GM21360 (cell line): ENCODE data around the gene RECK.
"Not testable (repeated sequence)": the region's sequence is repeated elsewhere in the genome, so short reads cannot be mapped to it uniquely, and the experiment has no call there.

Experiments used
- ATAC-seq: cut with Tn5 transposase; IDR thresholded peaks from one replicate; pipeline ENCODE4 v1.9.1; 2021; ENCODE audit warnings: mild to moderate bottlenecking, moderate library complexity; ENCODE audit not compliant: unreplicated experiment

RECK gene

GRCh38 chr9:36053971-36054370 is 17.3 kb downstream of the RECK start:
- ATAC-seq = no peak

DNA sequence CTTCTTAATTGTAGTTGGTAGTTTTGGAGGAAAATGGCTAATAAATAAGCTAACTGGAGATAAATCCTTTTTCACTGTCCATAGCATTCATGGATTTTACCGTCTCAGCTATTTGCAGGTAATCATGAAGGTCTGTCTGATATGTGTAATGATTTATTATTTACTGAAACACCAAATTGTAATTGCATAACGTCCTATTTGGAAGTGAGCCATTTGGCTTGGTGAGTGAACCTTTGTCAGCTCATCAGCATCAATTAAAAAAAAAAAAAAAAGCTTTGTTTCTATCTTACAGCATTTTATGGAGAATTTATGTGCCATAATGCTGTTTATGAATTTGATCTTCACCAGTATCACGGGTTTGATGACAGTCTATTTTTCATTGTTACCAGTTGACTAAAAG is 20.2 kb downstream of the RECK start:
- ATAC-seq = no peak

- ATAC-seq = no peak
These were observed 27.2 kb downstream of the RECK start for GRCh38 chr9:36063804-36064447.

- ATAC-seq = no peak
These were observed 27.8 kb downstream of the RECK start for GRCh38 chr9:36064448-36065037.

GRCh38 chr9:36074055-36074454 is 37.3 kb downstream of the RECK start:
- no peak for ATAC-seq

DNA sequence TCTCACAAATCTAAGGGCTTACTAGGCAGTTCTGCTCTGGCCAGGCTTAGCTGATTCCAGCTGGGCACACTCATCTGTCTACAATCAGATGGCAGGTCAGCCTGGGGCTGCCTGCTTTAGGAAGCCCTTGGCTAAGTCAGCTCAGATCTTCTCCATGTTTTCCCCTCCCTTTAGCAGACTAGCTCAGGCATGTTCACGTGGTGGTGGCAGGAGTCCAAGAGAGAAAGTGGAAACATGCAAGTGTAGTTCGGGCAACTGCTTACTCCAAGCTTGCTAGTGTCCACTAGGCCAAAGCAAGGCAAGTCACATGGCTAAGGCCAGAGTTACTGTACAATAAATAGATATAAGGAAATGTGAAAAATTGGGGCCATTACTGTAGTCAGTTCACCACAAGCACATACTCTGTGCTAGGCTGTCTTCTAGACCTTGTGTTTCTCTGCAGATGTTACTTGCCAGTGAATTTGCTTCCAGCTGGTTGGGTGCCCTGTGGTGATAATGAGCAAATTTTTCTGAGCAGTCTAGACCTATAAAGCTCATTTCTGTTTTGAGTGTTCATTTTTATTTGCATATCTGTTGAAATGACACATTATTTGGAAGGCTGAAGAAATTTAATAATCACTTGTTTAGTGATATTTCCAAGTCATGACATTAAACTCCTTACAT is 38.3 kb downstream of the RECK start:
- ATAC-seq = no peak

DNA sequence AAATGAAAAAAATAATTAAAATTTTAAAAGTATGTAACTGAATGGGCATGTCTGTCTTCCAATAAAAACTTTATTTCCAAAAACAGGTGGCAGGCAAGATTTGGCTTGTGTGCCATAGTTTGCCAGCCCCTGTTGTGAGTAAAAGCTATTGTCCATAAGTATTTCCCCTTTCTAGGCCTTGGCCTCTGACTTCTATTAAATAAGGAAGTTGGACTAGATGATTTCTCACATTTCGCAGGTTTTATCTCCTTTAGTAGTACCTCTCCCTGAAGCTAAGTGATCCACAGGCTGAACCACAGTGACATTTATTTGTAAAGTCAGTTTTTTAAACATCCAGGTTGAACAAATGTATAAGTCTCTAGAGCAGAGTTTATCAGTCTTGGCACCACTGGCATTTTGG is 41.3 kb downstream of the RECK start:
- ATAC-seq = no peak

DNA sequence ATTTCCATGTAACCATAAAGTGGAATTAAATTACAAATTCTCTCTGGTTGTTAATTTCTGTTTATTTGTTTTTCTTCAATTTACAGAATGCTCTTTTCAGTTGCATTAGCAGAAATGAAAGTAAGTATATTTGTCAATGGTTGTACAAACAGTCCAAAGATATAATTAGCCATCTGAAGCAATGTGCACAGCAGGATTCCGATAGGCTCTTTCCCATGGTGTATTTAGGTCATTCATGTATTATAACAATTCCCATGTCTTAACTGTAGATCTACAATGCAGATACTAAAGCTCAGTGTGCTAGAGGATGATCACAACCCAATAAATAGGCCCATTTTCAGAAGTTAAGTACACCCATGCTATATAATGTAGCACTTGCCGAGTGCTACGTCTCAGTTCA is 43.8 kb downstream of the RECK start:
- no peak for ATAC-seq

GRCh38 chr9:36082931-36083330 is 46.2 kb downstream of the RECK start:
- no peak for ATAC-seq

GRCh38 chr9:36086442-36086841 is 49.7 kb downstream of the RECK start:
- ATAC-seq = no peak

DNA sequence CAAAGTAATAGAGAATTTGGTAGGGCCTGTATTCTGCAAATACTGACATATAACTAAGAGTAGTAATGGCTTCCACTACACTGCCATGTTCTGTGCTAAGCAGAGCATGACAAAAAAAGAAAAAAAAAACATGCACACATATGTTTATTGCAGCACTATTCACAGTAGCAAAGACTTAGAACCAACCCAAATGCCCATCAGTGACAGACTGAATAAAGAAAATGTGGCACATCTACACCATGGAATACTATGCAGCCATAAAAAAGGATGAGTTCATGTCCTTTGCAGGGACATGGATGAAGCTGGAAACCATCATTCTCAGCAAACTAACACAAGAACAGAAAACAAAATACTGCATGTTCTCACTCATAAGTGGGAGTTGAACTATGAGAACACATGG is 50.3 kb downstream of the RECK start:
- not testable (repeated sequence) for ATAC-seq

DNA sequence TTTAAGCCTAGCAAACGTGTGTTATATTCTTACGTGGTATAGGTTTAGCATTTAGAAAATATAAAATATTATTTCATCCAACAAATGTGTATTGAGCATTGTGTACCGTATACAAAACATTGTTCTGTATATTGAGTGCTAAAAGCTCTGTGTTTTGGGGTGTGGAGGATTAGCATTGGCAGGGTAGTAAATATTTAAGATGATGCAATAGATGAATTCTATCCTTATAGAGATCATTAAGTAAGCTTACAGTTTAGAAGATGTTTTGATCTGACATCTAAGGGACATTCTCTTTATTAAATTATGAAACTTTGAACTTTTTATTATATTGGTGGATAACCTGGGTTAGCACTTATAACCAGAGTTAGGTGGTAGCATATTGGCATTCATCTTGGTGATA is 51.3 kb downstream of the RECK start:
- no peak for ATAC-seq

DNA sequence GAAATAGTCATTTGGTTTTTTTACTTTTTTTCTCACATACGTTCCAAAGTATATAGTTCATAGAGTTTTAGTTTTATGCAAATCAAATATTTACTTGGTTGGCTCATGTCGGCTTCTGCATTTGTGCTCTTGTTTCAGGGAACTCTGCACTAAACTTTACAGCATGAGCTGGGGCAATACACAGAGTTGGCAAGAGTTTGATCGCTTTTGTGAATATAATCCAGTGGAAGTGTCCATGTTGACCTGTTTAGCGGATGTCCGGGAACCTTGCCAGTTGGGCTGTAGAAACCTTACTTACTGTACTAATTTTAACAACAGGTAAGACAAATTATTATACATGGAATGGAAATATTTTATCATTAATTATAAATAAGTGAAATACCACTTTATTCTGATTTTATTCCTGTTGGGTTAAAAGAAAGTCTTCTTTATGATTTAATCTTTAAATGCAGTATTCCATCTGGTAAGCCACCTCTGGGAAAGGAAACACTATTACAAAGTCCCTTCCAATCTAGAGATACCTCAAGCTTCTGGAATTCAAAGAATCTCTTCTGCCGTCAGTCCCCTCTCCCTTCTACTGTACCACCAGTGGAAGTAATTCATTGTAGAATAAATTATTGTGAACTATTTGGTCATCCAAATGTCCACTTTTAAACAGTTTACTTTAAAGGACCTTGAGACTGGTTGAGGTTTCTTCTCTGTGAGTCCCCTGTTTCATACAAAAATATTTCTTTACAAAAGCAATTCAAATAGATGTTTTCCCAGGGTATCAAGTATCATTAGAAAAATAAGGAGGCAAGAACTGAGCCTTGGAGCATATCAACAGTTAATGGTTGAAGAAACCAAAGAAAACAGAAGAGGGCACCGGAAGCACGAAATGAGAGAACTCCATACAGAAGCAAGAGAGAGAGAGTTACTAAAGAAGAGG is 54.6 kb downstream of the RECK start:
- ATAC-seq = no peak

- ATAC-seq = no peak
These were observed 55.3 kb downstream of the RECK start for GRCh38 chr9:36092014-36092413.

DNA sequence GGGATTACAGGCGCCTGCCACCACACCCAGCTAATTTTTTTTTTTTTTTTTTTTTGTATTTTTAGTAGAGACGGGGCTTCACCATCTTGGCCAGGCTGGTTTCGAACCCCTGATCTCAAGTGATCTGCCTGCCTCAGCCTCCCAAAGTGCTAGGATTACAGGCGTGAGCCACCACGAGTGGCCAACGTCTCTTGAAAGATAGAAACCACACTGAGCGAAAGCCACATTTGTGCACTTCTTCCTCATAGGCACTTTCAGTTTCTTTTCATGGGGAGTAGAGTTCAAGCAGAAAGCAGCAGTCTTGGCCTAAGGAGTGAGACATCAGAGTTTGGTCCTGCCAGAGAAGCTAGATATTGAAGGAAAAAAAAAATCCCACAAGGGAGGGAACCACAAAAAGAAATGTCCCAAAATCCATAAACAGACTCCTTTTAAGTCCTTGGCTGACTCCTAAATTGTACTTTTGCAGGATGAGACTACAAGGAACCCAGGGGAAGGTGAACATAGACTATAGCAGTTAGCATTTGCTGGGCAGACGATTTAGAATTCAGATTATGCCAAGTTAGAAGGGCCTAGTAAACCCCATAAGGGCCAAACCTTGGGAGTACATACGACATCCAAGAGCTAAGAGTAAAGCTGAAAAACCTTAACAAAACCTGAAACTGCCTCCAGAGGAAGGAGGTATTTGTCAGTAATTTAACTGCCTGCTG is 55.9 kb downstream of the RECK start:
- ATAC-seq = peak; percentile 68

GRCh38 chr9:36093384-36093783 is 56.7 kb downstream of the RECK start:
- ATAC-seq = no peak

DNA sequence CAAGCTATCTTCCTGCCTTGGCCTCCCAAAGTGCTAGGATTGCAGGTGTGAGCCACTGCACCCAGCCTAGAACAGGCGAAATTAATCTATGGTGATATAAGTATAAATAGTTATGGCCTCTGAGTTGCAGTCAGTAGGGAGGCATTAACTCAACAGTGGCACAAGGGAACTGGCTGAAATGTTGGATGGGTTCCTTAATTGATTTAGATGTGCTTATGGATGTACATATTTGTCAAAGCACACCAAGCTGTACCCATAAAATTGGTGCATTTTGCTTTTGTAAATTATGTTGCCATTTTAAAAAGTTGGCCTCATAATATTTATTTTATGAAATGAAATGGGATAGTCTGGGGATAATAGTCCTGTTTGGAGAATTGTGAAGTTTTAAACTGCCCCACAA is 63.0 kb downstream of the RECK start:
- ATAC-seq = no peak

- no peak for ATAC-seq
These were observed 63.8 kb downstream of the RECK start for GRCh38 chr9:36100532-36100931.

DNA sequence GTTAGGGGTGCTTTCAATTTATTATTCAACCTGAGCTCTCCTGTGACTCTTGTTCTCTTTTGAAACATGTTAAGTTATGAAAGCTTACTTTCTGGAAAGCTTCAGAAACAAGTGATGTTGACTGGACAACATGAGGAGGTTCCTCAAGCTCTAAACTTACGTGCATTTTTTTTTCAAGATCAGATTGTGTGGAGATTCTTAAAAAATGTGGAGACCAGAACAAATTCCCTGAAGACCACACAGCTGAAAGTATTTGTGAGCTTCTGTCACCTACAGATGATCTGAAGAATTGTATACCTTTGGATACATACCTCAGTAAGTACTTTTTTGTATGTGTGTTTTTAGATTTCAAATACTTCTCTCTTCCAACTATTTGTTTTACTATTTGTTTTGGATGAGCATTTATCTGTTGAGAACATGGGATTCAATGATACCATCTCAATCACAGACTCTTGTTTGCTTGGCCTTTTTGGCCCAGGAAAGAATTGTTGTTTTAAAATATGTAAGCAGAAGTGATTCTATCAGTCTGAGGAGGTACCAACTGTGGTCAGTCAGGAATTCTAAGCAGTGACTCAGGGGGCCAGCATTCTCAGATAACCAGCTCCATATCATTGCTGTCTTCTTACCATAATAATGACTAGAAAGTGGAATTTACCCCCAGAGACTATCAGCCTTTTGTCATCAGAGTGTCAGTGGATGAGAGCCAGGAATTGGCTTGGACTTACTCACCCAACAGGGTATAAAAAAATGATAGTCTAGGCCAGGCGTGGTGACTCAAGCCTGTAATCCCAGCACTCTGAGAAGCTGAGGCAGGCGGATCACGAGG is 65.4 kb downstream of the RECK start:
- no peak for ATAC-seq
